T47D (cell line): ENCODE measurements around the gene SCN2B.

Source experiments
- DNase-seq, 2 experiments: peaks; one replicate each; pipeline versions ENCODE4 v3.0.0 to v3.0.0-alpha.2; 2011 to 2012; ENCODE audit warnings: low read depth in 1 of 2, low spot score in 1 of 2
- JUND ChIP-seq: IDR thresholded peaks from 2 replicates; pipeline ENCODE4 v1.6.1; 2012; ENCODE audit warnings: low read depth
- in situ Hi-C: cut with HindIII; loops from 2 replicates; pipeline ENCODE4 v1.10.0; 2016; ENCODE audit warnings: low sequenced_read_pairs, low pct_unique_long_range_greater_than_20kb

Gene SCN2B

GRCh38 chr11:118214210-118214914 is 37.9 kb upstream of the SCN2B start:
- in situ Hi-C loops = no loop called here
- TF ChIP-seq JUND = no peak
- DNase-seq = no peak

DNA sequence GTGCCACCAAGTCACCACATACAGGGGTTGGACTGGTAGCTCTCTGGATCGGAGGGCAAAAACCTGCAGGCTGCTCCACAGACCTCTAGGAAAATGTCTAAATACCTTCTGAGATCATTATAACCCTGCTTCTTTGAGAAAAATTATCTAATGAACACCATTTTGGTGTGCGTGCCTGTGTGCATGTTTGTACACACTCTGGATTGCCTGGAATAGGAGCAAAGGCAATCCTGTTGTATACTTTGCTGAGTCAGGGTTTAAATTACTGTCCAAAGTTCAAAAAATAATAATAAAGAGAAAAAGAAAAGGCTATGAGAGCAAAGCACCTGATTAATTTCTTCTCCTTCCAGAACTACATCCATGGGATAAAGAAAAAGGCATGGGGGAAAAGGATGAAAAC is 37.3 kb upstream of the SCN2B start:
- no peak for TF ChIP-seq JUND
- in situ Hi-C loops = no loop called here
- no peak for DNase-seq

- TF ChIP-seq JUND = no peak
- in situ Hi-C loops = no loop called here
- no peak for DNase-seq
Measured at GRCh38 chr11:118213201-118213600, 36.8 kb upstream of the SCN2B start.

- TF ChIP-seq JUND = no peak
- DNase-seq = no peak
- in situ Hi-C loops = no loop called here
Measured at GRCh38 chr11:118212781-118213191, 36.3 kb upstream of the SCN2B start.

GRCh38 chr11:118212131-118212725 is 35.8 kb upstream of the SCN2B start:
- no peak for TF ChIP-seq JUND
- no peak for DNase-seq
- in situ Hi-C loops = no loop called here

GRCh38 chr11:118211006-118211405 is 34.6 kb upstream of the SCN2B start:
- no peak for DNase-seq
- in situ Hi-C loops = no loop called here
- TF ChIP-seq JUND = no peak

DNA sequence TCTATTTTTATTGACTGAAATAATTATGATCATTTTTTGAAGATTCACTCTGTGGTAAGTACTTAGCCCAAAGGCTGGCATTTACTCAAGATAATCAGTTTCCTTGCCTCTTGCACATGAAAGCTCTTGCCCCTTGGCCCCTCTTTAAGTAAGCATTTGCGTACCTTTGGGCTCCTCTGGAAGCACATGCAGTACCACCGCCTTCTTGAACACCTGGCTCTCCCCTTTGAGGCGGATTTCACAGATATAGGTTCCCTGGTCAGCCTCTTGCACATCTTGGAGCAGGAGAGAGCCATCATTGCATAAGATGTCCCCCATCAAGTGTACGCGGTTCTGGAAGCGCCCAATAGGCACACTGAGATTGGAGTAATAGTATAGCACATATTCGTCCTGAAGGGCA is 33.9 kb upstream of the SCN2B start:
- no peak for DNase-seq
- in situ Hi-C loops = no loop called here
- no peak for TF ChIP-seq JUND

- no peak for DNase-seq
- no peak for TF ChIP-seq JUND
- in situ Hi-C loops = no loop called here
Measured at GRCh38 chr11:118209033-118209432, 32.6 kb upstream of the SCN2B start.

GRCh38 chr11:118207079-118207478 is 30.6 kb upstream of the SCN2B start:
- in situ Hi-C loops = no loop called here
- no peak for DNase-seq
- TF ChIP-seq JUND = no peak

DNA sequence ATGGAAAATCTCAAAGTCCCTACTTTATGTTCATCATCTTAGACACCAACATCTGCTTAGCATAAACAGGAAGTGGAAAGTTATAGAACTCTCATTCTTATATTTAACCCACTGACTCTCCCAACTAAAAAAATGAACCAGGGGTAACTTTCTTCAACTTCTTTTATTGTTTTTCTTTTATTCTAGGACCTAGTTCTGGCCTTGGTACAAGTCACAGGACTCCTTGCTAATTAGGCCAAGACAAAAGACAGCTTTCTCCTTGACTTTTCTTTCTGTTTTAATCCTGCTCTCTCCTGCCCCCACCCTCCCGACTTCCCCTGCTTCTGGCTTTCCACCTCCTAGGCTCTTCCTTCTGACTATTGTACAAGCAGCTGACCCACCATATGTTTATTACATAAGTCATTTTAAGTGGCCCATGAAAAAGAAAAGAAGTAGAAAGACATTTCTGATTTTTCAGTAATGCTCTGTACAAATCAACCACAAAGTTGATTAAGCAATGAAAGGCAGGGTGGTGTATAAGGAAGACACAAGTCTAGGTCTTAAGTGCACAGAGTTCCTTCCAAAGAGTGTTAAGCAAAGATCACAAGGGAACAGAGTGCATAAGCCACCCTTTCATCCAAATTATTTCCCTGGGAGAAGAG is 30.1 kb upstream of the SCN2B start:
- TF ChIP-seq JUND = no peak
- no peak for DNase-seq
- in situ Hi-C loops = no loop called here

DNA sequence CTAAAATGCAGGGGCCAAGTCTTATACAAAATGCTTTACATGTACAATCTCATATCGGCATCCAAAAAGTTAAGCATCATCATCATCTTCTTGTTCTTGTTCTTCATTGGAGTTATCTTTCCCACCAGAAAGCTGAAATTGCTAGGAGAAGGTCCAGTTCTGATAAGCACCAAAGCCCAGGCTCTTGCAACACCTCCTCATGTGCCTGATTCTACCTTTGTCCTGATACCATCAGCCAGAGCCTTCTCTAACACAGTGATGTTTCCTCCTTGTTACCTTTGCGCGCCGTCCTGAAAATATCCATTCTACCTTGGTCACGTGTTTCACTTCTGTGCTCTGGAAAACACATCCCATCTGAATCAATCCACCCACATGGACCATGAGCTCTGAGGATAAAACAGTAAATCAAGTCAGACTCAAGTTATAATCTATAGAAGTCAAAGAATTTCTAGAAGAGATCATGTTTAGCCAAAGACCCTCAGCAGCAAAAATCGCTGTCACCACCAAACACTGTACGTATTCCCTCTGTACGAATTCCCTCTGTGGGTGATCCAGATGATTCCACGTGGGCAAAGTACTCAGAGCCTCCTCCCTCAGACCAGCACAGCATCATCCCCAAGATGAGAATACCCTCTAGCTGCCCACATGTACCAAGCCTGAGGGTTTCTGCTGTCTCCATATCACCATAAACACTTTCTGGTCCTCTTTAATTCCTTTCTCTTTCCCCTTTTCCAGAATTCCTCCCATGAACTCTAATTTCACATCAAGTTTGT is 29.4 kb upstream of the SCN2B start:
- DNase-seq = no peak
- TF ChIP-seq JUND = no peak
- in situ Hi-C loops = no loop called here

DNA sequence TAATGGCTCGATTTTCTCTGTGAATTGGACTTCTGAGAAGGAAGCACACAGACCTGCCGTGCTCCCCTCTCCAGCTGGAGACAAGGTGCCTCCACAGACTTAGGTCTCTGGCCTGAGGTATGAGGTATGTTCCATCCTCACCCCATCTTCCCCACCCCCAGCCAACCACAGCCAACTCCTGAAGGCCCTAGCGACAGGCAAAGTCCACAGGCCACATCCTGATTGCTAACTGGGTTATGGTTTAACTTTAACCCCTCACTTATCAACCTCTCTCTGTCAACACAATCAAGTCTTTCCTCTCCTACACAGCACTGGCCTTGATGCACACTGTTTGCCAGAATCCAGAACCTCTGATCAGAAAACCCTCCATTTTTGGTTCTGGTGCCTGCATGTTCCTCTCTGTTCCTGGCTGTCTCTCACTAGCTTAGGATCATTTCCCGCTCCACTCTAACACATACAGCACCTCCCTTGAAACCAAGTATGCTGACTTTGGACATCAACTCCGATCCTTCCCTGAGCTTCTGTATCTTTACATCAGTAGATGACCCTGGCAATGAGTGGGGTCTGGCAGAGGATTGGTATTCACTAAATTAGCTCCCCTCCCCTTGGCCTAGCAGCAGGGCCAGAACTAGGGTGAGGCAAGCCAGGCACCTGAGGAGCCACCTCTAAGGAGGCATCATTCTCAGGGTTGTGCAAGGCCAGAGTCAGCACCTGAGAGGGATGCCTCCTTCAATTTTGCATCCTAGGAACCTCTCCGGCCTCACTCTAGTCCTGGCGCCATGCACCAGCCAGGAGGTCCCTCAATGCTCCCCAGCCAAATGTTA is 26.4 kb upstream of the SCN2B start:
- in situ Hi-C loops = no loop called here
- no peak for TF ChIP-seq JUND
- DNase-seq = no peak
